Hepatic stellate cell (primary cell): Measurements from ENCODE around the gene PRKCQ.

Experiments
- DNase-seq: peaks from one replicate; pipeline ENCODE4 v3.0.0; 2011; ENCODE audit warnings: low spot score

Gene PRKCQ

DNA sequence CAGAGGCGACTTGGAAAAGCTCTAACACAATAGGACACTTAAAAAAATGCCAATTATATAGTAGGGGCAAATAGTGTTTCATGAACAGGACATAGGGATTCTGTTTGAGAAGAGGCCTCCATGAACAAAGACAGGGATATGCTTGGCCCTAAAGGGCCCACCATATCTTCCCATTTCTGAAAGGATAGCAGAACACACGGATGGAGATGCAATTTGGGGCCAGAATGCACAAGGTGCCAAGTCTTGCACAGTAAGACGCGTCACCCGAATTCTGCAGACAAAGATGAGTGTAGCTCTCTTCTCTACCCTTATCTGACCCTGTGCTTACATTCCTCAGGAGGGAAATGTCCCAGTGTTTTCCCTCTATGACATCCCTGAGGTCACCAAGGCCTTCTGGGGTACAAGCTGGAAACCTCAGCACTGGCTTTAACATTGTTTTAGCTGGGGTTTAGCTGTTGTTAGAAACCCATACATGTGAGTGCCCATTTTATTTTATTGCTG lies 12.8 kb downstream of the PRKCQ start:
- DNase-seq: no peak

GRCh38 chr10:6565588-6565987 lies 14.5 kb downstream of the PRKCQ start:
- DNase-seq: no peak

- DNase-seq: no peak
These were observed 15.7 kb downstream of the PRKCQ start for GRCh38 chr10:6564367-6564766.

DNA sequence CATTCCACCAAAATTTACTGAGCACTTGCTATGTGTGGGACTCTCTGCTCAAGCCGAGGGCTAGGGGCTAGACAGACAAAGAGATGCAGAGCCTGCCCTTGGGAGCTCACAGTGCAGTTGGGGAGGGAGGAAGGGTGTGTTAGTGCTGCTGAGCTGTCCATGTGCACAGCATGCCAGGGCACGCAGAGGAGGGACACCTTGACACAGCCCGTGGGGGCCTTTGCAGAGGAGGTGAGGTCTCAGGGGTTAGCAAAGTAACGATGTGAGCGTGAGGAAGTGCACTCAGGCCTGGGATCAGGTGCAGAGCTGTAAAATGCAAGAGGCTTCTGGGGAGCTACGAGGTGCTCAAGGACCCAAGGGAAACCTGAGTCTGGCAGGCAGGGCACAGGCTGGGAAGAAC lies 16.3 kb downstream of the PRKCQ start:
- no peak for DNase-seq

DNA sequence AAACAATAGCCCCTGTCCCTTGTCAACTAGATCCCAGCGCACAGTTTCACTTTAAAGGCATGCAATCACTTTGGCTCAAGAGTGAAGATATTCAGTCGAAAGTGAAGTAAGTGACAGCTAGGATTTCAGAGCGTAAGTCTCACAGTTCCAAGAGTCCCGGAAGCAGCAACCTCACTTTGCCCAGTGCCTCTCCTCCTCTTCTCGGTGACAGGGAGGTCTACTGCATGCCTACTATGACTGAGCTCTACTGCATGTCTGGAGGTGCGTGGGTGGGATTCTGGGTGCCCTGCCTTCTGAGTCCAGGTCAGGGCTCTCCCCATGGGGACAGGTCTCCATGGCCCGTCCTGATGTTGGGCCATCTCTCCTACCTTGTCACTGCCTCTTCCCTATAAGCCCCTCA lies 17.0 kb downstream of the PRKCQ start:
- DNase-seq: no peak

DNA sequence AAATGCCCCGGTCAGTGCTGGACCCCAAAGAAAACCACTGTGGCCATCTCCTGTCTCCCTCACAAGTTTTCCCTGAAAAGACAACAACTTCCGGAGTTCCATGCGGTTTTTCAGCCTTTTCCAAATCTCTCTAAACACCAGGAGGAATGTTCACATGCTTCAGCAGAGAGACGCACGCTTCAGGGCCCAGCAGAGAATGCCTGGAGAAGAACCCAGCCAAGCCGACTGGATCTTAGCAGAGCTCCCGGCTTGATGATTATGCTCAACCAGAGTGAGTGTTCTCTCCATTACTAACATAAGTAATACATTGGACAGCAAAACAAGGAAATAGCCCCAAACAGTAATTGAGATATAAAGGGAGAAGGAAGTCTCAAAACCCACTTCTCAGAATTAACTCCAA lies 17.9 kb downstream of the PRKCQ start:
- no peak for DNase-seq

DNA sequence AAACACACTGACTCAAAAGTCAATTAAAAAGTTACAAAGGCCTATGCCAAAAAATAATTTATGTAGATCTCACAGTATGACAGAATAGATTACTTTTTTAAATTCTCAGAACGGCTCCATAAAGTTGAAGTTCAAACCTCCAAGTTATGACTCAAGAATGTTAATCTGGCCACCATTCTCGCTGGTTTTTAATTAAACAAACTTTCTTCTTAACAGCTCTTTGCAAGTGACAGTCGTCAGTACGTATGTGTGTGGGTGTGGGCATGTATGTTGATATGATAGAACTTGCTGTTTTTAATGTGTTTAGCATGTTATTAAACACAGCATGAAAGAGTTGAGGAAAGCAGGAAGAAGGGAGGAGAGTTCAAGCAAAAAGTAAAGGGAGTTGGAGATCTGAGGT lies 18.5 kb downstream of the PRKCQ start:
- DNase-seq: no peak

DNA sequence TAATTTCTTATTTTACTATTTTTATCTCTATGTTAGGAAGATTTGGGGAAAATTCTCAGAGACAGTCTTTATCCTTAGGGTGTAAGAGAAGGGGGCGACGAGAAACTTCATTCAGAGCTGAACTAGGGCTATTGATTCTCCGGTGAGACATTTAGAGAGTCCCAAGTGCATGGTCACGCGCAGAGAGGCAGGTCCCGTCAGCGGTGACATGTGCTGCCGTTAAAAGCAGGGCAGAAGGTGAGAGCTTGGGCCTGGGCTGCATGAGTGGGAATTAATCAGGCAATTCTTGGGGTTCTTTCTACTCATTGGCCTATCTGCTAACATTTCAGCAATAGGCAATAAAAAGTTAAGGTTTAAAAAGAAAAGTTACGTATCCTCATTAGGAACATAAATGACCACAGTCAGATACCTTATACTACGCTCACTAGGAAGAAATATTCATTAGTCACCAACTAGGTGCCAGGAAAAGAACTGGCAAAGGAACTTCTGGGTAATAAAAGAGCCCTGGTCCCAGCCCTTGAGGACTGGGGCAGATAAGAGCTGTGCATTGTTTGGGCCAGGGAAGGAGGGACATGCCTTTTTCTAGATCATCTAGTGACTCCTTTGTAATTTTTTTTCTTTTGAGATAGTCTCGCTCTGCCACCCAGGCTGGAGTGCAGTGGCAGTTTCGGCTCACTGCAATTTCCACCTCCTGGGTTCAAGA lies 21.2 kb downstream of the PRKCQ start:
- no peak for DNase-seq

GRCh38 chr10:6558272-6558671 lies 21.8 kb downstream of the PRKCQ start:
- DNase-seq: no peak

DNA sequence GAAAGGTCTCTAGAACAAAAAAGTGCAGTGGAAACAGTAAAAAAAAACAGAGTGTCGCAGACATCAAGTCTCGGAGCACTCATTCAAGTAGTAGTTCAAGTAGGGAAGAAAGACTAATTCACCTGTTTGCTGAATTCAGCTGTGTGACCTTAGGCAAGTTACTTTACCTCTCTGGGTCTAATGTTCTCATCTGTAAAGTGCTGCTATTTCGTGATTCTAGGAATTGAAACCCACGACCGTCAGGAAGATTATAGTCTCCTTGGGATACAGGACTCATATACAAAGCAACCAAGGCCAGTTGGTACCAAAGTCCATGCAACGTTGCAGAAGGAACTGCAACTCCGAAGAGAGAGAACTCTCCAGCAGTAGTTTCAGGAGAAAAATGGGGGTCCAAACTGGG lies 26.1 kb downstream of the PRKCQ start:
- DNase-seq: no peak

GRCh38 chr10:6543431-6544005 lies 36.6 kb downstream of the PRKCQ start:
- DNase-seq: no peak

DNA sequence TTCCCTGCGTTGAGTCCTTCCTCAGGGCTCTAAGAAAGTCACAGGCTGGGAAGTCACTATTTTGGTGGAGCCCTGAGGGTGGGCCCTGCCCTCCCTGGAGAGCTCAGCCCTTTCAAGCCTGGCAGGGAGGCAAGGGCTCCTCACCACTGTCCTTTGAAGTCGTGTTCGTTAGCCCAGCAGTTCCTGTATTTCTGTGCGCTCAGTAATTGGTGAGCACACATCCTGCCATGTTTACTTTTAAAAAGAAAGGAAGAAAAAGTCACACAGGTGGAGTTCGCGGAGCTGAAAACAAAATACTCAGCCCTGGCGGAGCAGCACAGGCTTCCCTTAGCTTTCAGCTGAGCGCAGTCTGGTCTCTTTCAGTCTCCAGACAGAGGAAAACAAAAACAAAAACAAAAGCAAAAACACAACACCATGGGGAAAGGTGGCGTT lies 37.1 kb downstream of the PRKCQ start:
- no peak for DNase-seq

- no peak for DNase-seq
These were observed 40.2 kb downstream of the PRKCQ start for GRCh38 chr10:6539833-6540232.

DNA sequence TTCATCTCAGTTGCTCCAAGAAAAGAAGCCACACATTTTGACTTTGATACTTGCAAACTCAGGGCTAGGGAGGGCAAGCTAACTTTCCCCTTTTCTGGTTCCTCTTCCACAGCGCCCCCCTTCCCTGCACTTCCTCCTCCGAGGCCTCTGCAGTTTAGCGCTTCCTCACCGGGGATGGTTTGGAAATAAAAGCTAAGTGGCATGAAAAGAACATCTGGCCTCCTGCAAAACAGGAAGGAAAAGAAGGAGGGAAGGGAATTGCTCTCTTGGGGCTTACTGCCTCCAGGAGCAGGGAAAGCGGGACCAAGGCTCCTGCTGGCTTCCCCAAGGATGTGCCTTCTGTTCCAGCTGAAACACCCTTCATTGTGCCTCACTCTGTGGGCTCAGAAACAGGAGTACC lies 42.3 kb downstream of the PRKCQ start:
- no peak for DNase-seq

GRCh38 chr10:6536102-6536501 lies 44.0 kb downstream of the PRKCQ start:
- no peak for DNase-seq

- no peak for DNase-seq
These were observed 44.8 kb downstream of the PRKCQ start for GRCh38 chr10:6535156-6535764.

DNA sequence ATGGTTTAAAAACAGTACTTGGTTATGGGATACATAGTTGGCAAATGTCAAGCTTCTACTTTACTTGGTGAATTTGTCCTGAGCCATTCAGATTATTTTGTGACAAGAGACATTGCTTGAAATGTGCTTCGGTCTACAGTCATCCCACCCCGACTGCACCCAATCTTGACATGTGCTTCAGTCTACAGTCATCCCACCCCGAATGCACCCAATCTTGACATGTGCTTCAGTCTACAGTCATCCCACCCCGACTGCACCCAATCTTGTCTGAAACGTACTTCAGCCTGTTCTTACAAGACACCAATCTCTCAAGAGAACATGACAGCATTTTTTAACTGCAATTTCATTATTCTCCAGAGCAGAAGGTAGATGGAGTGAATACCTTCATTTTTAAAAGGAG lies 47.8 kb downstream of the PRKCQ start:
- DNase-seq: no peak

- no peak for DNase-seq
These were observed 49.1 kb downstream of the PRKCQ start for GRCh38 chr10:6530966-6531365.

DNA sequence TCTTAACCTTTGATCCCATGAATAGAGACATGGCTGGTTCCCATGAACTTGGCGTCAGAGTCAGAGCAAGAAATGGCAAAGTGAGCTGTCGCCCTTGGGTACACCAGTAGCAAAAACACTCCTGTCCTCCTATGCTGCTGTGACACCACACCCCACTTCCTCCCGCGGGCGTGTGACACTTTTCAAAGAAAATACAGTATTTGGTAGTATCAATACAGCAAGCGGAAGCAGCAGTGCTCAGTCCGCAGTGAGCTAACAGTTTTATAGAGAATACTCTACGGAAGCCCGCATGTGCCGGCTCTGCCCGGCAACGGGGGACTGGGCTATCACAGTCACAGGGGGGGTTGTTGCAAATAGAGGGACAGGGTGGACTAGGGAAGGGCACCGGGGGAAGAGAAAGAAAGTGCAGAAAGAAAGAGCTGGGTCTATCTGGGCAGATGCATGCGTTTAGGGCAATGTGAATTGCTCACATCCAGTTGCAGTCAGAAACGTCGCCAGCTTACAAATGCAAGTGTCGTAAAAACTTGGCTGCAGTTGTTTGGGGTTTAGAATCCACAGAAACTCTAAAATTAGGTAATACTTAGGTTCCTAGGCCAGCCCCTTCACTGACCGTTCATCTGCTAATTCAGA lies 49.8 kb downstream of the PRKCQ start:
- DNase-seq: no peak

DNA sequence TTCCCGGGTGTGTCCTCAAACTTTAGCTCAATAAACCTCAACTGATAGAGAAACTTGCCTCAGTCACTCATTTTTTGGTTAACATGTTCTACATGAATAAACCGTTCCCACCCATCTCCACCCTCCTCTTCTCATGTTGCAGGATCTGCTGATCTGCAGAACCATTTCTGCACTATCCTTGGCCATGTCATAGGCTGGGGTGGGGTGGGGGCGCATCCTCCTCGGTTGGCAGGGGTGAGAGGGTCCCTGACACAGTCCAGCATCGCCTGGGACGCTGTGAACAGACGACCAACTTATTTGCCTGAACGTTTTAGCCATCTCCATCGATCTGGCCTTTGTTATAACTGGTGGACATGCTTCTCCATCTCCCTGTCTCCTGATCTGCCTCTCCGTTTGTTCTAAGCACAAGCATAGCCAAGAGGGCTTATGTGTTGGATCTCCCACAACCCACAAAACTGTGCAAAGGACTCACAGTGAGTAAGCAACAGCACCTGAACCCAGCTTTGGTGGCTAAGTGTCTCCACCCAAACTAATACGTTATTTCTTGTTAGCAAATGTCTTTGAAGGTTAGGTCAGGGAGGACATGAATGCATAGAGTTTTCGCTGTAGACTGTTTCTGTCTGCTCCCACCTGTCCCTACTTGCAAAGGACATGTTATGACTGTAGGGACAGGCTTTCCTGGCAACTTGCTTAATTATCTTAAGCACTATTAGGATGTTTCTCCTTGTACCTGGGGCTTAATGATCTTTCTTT lies 51.7 kb downstream of the PRKCQ start:
- DNase-seq: no peak

- DNase-seq: no peak
These were observed 54.4 kb downstream of the PRKCQ start for GRCh38 chr10:6525599-6526165.

DNA sequence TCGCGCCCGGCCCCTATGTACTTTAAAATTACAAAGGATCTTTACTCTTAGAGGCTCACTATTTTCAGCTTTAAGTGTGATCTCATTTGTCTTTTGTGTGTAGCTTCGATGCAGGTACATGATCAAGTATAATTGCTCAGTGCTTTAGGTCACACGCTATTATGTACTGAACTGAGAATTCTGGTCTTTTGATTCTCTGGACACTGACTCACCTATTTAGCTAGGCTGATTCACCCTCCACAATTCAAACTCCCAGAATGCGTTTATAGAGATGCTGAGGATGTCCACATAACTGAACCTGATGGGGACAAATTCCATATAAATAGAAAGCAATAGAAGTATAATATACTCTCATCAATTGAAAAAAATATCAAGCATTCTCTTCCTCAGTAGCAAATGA lies 57.8 kb downstream of the PRKCQ start:
- DNase-seq: no peak
